HepG2 (cell line): ENCODE measurements around the gene FGD5. TPM values are rescaled to one million over a fixed set of nuclear protein-coding genes. Genes with fewer than 3 reads are reported as not detected.

Experiments
- ATAC-seq: fragments of 200-7000 bp; cut with Tn5 transposase; 3 replicates; pipeline ENCODE4 v1.9.1; 2020; ENCODE audit warnings: mild to moderate bottlenecking, moderate library complexity
- BruUV-seq: library from RNA; stranded (reverse); fragments of 400-500 nt; replicated peaks from 2 replicates; lab custom pipeline; 2021; lab: Mats Ljungman, UMichigan
- CTCF ChIA-PET: fragments of 300-600 bp; formaldehyde crosslinking; extraction: SDS; loops from one replicate; lab custom pipeline; 2021; ENCODE audit warnings: low total read pairs, inconsistent platforms, low intra/inter-chr PET ratio; lab: Yijun Ruan, JAX
- POLR2A ChIA-PET: fragments of 350-600 bp; sonication (Branson Sonifier 250); formaldehyde crosslinking; loops from one replicate; lab custom pipeline; 2020; ENCODE audit warnings: antibody characterized with exemption, inconsistent platforms; lab: Yijun Ruan, JAX
- DNase-seq: peaks from one replicate; pipeline ENCODE4 v3.0.0-alpha.2; 2015; ENCODE audit warnings: low spot score
- FAIRE-seq: peaks from 3 replicates; lab custom pipeline; 2011; peaks lifted over from hg19 to GRCh38; lab: Jason Lieb, UNC
- H2AFZ ChIP-seq: one replicate; pipeline ENCODE4 v1.6.1; 2011; ENCODE audit warnings: low read length, inconsistent platforms
- H3K27ac ChIP-seq: fragments of 300-600 bp; 3 replicates; pipeline ENCODE4 v1.8.0; 2011; ENCODE audit warnings: mixed run types, mild to moderate bottlenecking, mixed read lengths, low read length, inconsistent platforms; ENCODE audit not compliant: insufficient read depth; ENCODE audit errors: extremely low read length
- H3K27me3 ChIP-seq, 2 experiments: fragments of 200-600 bp in 1 of 2; 2 replicates in 1 of 2; 3 replicates in 1 of 2; pipeline versions ENCODE4 v1.6.0 to v1.8.0; 2011; ENCODE audit warnings: low read length in 2 of 2, mild to moderate bottlenecking in 2 of 2, moderate library complexity in 2 of 2, inconsistent platforms in 1 of 2; ENCODE audit not compliant: insufficient read depth in 2 of 2, control insufficient read depth in 1 of 2
- H3K36me3 ChIP-seq, 2 experiments: fragments of 200-600 bp in 1 of 2; replicated peaks in 1 of 2; 2 replicates in 1 of 2; 3 replicates in 1 of 2; pipeline versions ENCODE4 v1.5.1 to v1.8.0; 2011; ENCODE audit warnings: low read length in 2 of 2, inconsistent platforms in 1 of 2; ENCODE audit not compliant: insufficient read depth in 2 of 2, control insufficient read depth in 1 of 2
- H3K4me1 ChIP-seq: 2 replicates; pipeline ENCODE4 v1.5.1; 2012; ENCODE audit warnings: low read length, inconsistent platforms; ENCODE audit not compliant: insufficient read depth
- H3K4me2 ChIP-seq: 2 replicates; pipeline ENCODE4 v1.6.0; 2011; ENCODE audit warnings: low read depth, low read length, inconsistent platforms
- H3K4me3 ChIP-seq, 3 experiments: fragments of 200-600 bp in 1 of 3; sonication (generic), shearing (Covaris generic) in 1 of 3; replicated peaks in 1 of 3; 2 replicates each; pipeline ENCODE4 v1.5.1; 2011 to 2016; ENCODE audit warnings: low read length in 3 of 3, inconsistent platforms in 2 of 3, low read depth in 2 of 3, mild to moderate bottlenecking in 2 of 3, control low read depth in 1 of 3, mixed read lengths in 1 of 3; ENCODE audit not compliant: insufficient read depth in 1 of 3
- H3K79me2 ChIP-seq: one replicate; pipeline ENCODE4 v1.6.1; 2011; ENCODE audit warnings: low read length, inconsistent platforms; ENCODE audit not compliant: insufficient read depth
- H3K9ac ChIP-seq: 2 replicates; pipeline ENCODE4 v1.6.0; 2011; ENCODE audit warnings: mild to moderate bottlenecking, low read depth, low read length, inconsistent platforms; ENCODE audit not compliant: insufficient read depth
- H3K9me3 ChIP-seq: 2 replicates; pipeline ENCODE4 v1.5.1; 2012; ENCODE audit warnings: mild to moderate bottlenecking, low read length
- H4K20me1 ChIP-seq: 2 replicates; pipeline ENCODE4 v1.6.0; 2011; ENCODE audit warnings: inconsistent platforms, mild to moderate bottlenecking, low read length, moderate library complexity; ENCODE audit not compliant: insufficient read depth
- ATF7-NPFF ChIP-seq: sonication (generic); formaldehyde crosslinking; IDR thresholded peaks from 2 replicates; pipeline ENCODE4 v1.8.1; 2023; ENCODE audit warnings: mild to moderate bottlenecking, low read depth, missing genetic modification reagents, moderate library complexity
- JDP2 ChIP-seq: sonication (generic); formaldehyde crosslinking; IDR thresholded peaks from 2 replicates; pipeline ENCODE4 v1.8.1; 2022; ENCODE audit warnings: missing genetic modification reagents, borderline replicate concordance
- NFYB ChIP-seq: sonication (generic); formaldehyde crosslinking; IDR thresholded peaks from 2 replicates; pipeline ENCODE4 v1.4.0; 2020; ENCODE audit warnings: missing genetic modification reagents
- TBX2 ChIP-seq: sonication (generic); formaldehyde crosslinking; IDR thresholded peaks from 2 replicates; pipeline ENCODE4 v1.5.0; 2020; ENCODE audit warnings: missing genetic modification reagents, mild to moderate bottlenecking, borderline replicate concordance
- ZKSCAN1 ChIP-seq: fragments of 150-350 bp; IDR thresholded peaks from 2 replicates; pipeline ENCODE4 v1.6.1; 2014; ENCODE audit warnings: low read length
- ZNF780A ChIP-seq: sonication (generic); formaldehyde crosslinking; IDR thresholded peaks from 2 replicates; pipeline ENCODE4 v1.8.0; 2022; ENCODE audit warnings: mild to moderate bottlenecking, missing genetic modification reagents, moderate library complexity
- ZSCAN30 ChIP-seq: sonication (generic); formaldehyde crosslinking; IDR thresholded peaks from 2 replicates; pipeline ENCODE4 v1.5.0; 2020; ENCODE audit warnings: mild to moderate bottlenecking, missing genetic modification reagents
- WGBS: methylation state at CpG from one replicate; pipeline ENCODE4 v1.1.6; 2017; ENCODE audit warnings: low lambda C conversion rate; 5-methylcytosine and 5-hydroxymethylcytosine counted together
- in situ Hi-C: cut with HindIII; loops from 2 replicates; pipeline ENCODE4 v1.10.0; 2017; ENCODE audit warnings: low pct_unique_long_range_greater_than_20kb; ENCODE audit not compliant: extremely low pct_ligation_motif_present
- intact Hi-C: fragments of 100-400 bp; cut with micrococcal nuclease; formaldehyde crosslinking; loops from one replicate; pipeline ENCODE4 v1.10.0; 2022; ENCODE audit not compliant: unreplicated experiment
- polyA plus RNA-seq, 8 experiments: library from polyadenylated mRNA; depleted of rRNA in 3 of 8; stranded (reverse) in 7 of 8; unstranded in 1 of 8; fragments of >200 nt; fragmentation: Illumina TruSeq in 4 of 8; extraction: Trizol in 4 of 8; gene quantifications; 2 replicates each; pipeline versions ENCODE4 v1.2.1 to v1.2.3, GENCODE V29; 2011 to 2016; ENCODE audit warnings: low read depth in 4 of 8, missing spikeins in 1 of 8, mixed read lengths in 1 of 8; ENCODE audit not compliant: insufficient read depth in 1 of 8
- total RNA-seq, 5 experiments: library from RNA; depleted of rRNA; stranded (reverse); fragments of >200 nt; fragmentation: Illumina TruSeq; extraction: Trizol; gene quantifications; 2 replicates each; pipeline ENCODE4 v1.2.3, GENCODE V29; 2016; ENCODE audit warnings: low read depth in 1 of 5
- TF ChIP-seq, protein P1 (sequence below): sonication (generic); formaldehyde crosslinking; IDR thresholded peaks from 2 replicates; pipeline ENCODE4 v1.5.1; 2020; ENCODE audit warnings: mild to moderate bottlenecking, moderate library complexity, missing genetic modification reagents
- TF ChIP-seq, protein P2 (sequence below): sonication (generic); formaldehyde crosslinking; IDR thresholded peaks from 2 replicates; pipeline ENCODE4 v1.5.1; 2020; ENCODE audit warnings: mild to moderate bottlenecking, missing genetic modification reagents, moderate library complexity
- TF ChIP-seq, protein P3 (sequence below): sonication (generic); formaldehyde crosslinking; IDR thresholded peaks from 2 replicates; pipeline ENCODE4 v1.8.0; 2022; ENCODE audit warnings: missing genetic modification reagents, low read depth, mild to moderate bottlenecking, borderline replicate concordance
- TF ChIP-seq, protein P4 (sequence below): sonication (generic); formaldehyde crosslinking; IDR thresholded peaks from 2 replicates; pipeline ENCODE4 v1.4.0; 2020; ENCODE audit warnings: missing genetic modification reagents

FGD5 gene
- total and polyA plus RNA-seq, 2 of the 13 experiments (the other 11 are each of a cell fraction or from before 2014, with no cell fraction given), result 0.17 TPM; not detected in 1

DNA sequence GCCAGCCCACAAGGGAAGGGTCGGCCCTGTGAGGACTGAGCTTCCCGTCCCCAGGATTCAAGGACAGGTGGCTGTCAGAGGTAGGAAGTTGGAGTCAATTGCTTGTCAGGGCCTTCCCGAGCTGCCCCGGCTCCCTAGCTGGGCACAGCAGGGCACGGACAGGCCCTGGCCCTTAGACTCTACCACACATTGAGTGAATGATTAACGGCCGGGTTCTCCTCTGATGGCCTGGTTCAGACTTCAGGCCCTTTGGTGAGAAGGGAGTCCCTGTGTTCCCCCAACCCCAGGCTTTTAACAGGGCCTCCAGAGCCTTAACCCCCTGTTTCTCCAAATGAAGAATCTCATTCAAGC, 16.4 kb upstream of the FGD5 start (continued):
- TF ChIP-seq, protein P1, sequence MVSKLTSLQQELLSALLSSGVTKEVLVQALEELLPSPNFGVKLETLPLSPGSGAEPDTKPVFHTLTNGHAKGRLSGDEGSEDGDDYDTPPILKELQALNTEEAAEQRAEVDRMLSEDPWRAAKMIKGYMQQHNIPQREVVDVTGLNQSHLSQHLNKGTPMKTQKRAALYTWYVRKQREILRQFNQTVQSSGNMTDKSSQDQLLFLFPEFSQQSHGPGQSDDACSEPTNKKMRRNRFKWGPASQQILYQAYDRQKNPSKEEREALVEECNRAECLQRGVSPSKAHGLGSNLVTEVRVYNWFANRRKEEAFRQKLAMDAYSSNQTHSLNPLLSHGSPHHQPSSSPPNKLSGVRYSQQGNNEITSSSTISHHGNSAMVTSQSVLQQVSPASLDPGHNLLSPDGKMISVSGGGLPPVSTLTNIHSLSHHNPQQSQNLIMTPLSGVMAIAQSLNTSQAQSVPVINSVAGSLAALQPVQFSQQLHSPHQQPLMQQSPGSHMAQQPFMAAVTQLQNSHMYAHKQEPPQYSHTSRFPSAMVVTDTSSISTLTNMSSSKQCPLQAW (CRISPR knock-in tag), result peak; percentile 17; the same call in 1 of the 2 replicates
- TF ChIP-seq, protein P2, sequence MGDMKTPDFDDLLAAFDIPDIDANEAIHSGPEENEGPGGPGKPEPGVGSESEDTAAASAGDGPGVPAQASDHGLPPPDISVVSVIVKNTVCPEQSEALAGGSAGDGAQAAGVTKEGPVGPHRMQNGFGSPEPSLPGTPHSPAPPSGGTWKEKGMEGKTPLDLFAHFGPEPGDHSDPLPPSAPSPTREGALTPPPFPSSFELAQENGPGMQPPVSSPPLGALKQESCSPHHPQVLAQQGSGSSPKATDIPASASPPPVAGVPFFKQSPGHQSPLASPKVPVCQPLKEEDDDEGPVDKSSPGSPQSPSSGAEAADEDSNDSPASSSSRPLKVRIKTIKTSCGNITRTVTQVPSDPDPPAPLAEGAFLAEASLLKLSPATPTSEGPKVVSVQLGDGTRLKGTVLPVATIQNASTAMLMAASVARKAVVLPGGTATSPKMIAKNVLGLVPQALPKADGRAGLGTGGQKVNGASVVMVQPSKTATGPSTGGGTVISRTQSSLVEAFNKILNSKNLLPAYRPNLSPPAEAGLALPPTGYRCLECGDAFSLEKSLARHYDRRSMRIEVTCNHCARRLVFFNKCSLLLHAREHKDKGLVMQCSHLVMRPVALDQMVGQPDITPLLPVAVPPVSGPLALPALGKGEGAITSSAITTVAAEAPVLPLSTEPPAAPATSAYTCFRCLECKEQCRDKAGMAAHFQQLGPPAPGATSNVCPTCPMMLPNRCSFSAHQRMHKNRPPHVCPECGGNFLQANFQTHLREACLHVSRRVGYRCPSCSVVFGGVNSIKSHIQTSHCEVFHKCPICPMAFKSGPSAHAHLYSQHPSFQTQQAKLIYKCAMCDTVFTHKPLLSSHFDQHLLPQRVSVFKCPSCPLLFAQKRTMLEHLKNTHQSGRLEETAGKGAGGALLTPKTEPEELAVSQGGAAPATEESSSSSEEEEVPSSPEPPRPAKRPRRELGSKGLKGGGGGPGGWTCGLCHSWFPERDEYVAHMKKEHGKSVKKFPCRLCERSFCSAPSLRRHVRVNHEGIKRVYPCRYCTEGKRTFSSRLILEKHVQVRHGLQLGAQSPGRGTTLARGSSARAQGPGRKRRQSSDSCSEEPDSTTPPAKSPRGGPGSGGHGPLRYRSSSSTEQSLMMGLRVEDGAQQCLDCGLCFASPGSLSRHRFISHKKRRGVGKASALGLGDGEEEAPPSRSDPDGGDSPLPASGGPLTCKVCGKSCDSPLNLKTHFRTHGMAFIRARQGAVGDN (CRISPR knock-in tag), result peak; percentile 40; the same call in 1 of the 2 replicates

DNA sequence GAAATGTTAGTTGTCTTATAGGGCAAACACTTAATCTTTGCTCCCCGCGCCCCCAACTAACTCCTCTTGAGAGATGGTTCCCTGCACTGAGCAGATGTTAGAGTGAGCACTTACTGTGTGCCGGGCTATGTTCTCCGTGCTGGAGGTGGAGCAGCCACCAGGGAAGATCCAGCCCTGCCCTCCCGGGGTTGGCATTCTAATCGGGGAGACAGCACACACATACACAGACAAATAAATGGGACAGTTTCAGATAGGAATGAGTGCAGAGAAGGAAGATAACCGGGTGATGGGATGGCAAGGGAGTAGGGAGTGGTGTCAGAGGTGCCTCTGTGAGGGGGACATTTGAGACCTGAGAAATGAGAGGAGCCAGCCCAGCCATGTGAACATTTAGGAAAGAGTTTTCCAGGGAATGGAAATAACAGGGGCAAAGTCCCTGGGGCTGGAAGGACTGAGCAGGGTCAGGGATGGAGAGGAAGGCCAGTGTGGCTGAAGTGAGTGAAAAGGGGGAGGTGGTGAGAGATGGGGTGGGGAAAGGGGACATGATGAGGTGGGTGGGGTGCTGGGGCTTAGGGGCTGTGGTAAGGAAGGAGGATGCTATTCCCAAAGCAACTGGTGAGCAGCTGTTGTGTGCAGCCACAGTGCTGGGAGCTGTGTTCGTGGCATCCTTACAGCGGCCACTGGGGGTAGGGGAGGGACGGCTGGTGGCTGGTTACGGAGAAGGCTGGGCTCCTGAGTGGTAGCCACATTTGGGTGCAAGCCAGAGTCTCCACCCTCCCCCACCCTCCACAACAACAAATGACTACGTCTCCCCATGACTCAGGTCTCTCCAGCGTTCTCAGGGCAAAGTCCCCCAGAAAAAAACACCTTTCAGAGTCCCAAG, 15.4 kb upstream of the FGD5 start:
- Histone ChIP-seq H3K79me2 (no peaks in the 10 kb centered on the region), H3K4me1 (peaks cover 43% of the 10 kb centered on the region), H3K27me3 (peaks cover 0 to 3% of the 10 kb centered on the region in 2 experiments; a peak in 2 of 5 replicates), H3K36me3 (no peaks in the 10 kb centered on the region), H3K9me3 (no peaks in the 10 kb centered on the region), H3K27ac (peak overlapping the region; percentile 59), H3K4me2 (peak overlapping the region; percentile 89), H2AFZ (no peak overlapping the region), H3K4me3 (peak overlapping the region; percentile 1 to 61 (median 38); a peak in 5 of 6 replicates), H3K9ac (peak overlapping the region; percentile 7; the same call in 1 of the 2 replicates), H4K20me1 (no peaks in the 10 kb centered on the region)
- intact Hi-C loops (no loop called here), in situ Hi-C loops (no loop called here)
- ChIA-PET POLR2A (no interaction called here), CTCF (no interaction called here)
- DNase-seq, result peak; percentile 78
- ATAC-seq, result peak; percentile 79
- WGBS, result 15% methylated on average over 11 of the region's 13 CpGs
- no peak for FAIRE-seq
- BruUV-seq, result no TSS peak
- TF ChIP-seq JDP2 (CRISPR knock-in tag), result no peak
- TF ChIP-seq TBX2 (CRISPR knock-in tag), result 0 out of 2 replicates have a peak, but pooled peaks have one; percentile 10
- no peak for TF ChIP-seq ZNF780A (CRISPR knock-in tag)
- TF ChIP-seq ZSCAN30 (CRISPR knock-in tag), result no peak
- TF ChIP-seq ATF7-NPFF (CRISPR knock-in tag), result no peak
- TF ChIP-seq, protein P3, sequence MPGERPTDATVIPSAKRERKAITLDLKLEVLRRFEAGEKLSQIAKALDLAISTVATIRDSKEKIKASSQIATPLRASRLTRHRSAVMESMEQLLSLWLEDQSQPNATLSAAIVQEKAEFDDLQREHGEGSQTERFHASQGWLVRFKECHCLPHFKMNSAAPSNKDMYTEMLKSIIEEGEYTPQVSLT (CRISPR knock-in tag), result no peak
- TF ChIP-seq, protein P4, sequence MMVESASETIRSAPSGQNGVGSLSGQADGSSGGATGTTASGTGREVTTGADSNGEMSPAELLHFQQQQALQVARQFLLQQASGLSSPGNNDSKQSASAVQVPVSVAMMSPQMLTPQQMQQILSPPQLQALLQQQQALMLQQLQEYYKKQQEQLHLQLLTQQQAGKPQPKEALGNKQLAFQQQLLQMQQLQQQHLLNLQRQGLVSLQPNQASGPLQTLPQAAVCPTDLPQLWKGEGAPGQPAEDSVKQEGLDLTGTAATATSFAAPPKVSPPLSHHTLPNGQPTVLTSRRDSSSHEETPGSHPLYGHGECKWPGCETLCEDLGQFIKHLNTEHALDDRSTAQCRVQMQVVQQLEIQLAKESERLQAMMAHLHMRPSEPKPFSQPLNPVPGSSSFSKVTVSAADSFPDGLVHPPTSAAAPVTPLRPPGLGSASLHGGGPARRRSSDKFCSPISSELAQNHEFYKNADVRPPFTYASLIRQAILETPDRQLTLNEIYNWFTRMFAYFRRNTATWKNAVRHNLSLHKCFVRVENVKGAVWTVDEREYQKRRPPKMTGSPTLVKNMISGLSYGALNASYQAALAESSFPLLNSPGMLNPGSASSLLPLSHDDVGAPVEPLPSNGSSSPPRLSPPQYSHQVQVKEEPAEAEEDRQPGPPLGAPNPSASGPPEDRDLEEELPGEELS (CRISPR knock-in tag), result no peak
- TF ChIP-seq ZKSCAN1, result no peak
- TF ChIP-seq NFYB (CRISPR knock-in tag), result no peak
